ENCODE results near the gene DUSP19. TPM values are rescaled to one million over a fixed set of nuclear protein-coding genes. Genes with fewer than 3 reads are reported as not detected.

DUSP19 gene
- total and polyA plus RNA-seq, 2 donors from 2014 or later = 1.8 to 4.4 TPM

- Histone ChIP-seq H3K9me3 (ENCODE audit: control insufficient read depth in 2 of 3, insufficient read depth in 1 of 3, low read length in 3 of 3) (no peaks in the 10 kb centered on the region), H3K27ac (ENCODE audit: low read depth in 2 of 2, low read length in 2 of 2) (peak overlapping the region; percentile 84 to 90), H3K4me1 (ENCODE audit: control insufficient read depth in 2 of 3, insufficient read depth in 2 of 3, low read depth in 1 of 3, low read length in 3 of 3) (peaks cover 0 to 7% (median 0%) of the 10 kb centered on the region in 3 donors), H3K9ac (ENCODE audit: low read length in 3 of 3) (peak overlapping the region; percentile 84 to 87 (median 87)), H3K4me3 (ENCODE audit: low read length in 3 of 3) (peak overlapping the region; percentile 91 to 97 (median 97)), H3K36me3 (ENCODE audit: control insufficient read depth in 2 of 3, insufficient read depth in 3 of 3, low read length in 3 of 3) (no peaks in the 10 kb centered on the region), H3K27me3 (ENCODE audit: control insufficient read depth, insufficient read depth, low read length) (no peaks in the 10 kb centered on the region)
- DNase-seq (peak in 1 of 5 donors; percentile 14), FAIRE-seq (peak; percentile 8)
- intact Hi-C loops (cut with DNase I) = no loop called here
- no peak for TF ChIP-seq CTCF (IDR thresholded peaks at IDR 0.05; ENCODE audit: borderline replicate concordance, extremely low read depth, insufficient read depth)
These were observed 710 bp downstream of the DUSP19 start for GRCh38 chr2:183079139-183079775.

DNA sequence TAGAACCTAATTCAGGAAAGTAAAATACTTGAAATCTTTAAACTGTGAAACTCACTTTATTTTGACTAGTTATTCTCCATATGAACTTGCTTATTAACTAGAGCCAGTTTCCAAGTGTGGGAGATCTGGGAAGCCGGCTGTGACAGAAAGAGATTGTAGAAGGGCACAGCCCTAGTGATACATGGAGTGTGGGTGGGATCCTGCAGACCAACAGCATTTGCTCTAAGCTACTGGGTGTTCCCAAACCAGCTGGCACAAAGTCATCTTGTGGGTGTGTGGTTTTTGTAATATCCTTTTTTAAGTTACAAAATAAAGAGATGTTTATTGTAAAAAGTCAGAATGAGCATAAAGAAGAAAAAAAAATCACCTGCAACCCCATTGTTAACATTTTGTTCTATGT is 3.4 kb downstream of the DUSP19 start:
- FAIRE-seq (no peak), DNase-seq (peak in 1 of 5 donors; percentile 14)
- Histone ChIP-seq H3K9ac (ENCODE audit: low read length in 3 of 3) (no peak overlapping the region), H3K4me1 (ENCODE audit: control insufficient read depth in 2 of 3, insufficient read depth in 2 of 3, low read depth in 1 of 3, low read length in 3 of 3) (peaks cover 0 to 7% (median 0%) of the 10 kb centered on the region in 3 donors), H3K27me3 (ENCODE audit: control insufficient read depth, insufficient read depth, low read length) (no peaks in the 10 kb centered on the region), H3K27ac (ENCODE audit: low read depth in 2 of 2, low read length in 2 of 2) (no peak overlapping the region), H3K36me3 (ENCODE audit: control insufficient read depth in 2 of 3, insufficient read depth in 3 of 3, low read length in 3 of 3) (no peaks in the 10 kb centered on the region), H3K9me3 (ENCODE audit: control insufficient read depth in 2 of 3, insufficient read depth in 1 of 3, low read length in 3 of 3) (no peaks in the 10 kb centered on the region), H3K4me3 (ENCODE audit: low read length in 3 of 3) (no peak overlapping the region)
- intact Hi-C loops (cut with DNase I) = no loop called here
- no peak for TF ChIP-seq CTCF (IDR thresholded peaks at IDR 0.05; ENCODE audit: borderline replicate concordance, extremely low read depth, insufficient read depth)

DNA sequence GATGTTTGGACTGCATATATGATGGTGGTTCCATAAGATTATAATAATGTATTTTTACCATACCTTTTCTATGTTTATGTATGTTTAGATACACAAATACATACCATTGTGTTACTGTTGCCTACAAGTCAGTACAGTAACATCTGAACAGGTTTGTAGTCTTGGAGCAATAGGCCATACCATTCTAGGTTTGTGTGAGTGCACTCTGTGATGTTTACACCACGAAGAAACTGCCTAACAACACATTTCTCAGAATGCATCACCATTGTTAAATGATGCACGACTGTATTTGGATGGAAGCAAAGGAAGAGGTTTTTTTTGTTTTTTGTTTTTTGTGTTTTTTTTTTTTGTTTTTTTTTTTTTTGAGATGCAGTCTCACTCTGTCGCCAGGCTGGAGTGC is 9.5 kb downstream of the DUSP19 start:
- Histone ChIP-seq H3K27ac (ENCODE audit: low read depth in 2 of 2, low read length in 2 of 2) (no peak overlapping the region), H3K9ac (ENCODE audit: low read length in 3 of 3) (no peak overlapping the region), H3K27me3 (ENCODE audit: control insufficient read depth, insufficient read depth, low read length) (no peaks in the 10 kb centered on the region), H3K9me3 (ENCODE audit: control insufficient read depth in 2 of 3, insufficient read depth in 1 of 3, low read length in 3 of 3) (no peaks in the 10 kb centered on the region), H3K36me3 (ENCODE audit: control insufficient read depth in 2 of 3, insufficient read depth in 3 of 3, low read length in 3 of 3) (no peaks in the 10 kb centered on the region), H3K4me1 (ENCODE audit: control insufficient read depth in 2 of 3, insufficient read depth in 2 of 3, low read depth in 1 of 3, low read length in 3 of 3) (no peaks in the 10 kb centered on the region), H3K4me3 (ENCODE audit: low read length in 3 of 3) (no peak overlapping the region)
- FAIRE-seq (no peak), DNase-seq (no peak)
- intact Hi-C loops (cut with DNase I) = no loop called here
- TF ChIP-seq CTCF (IDR thresholded peaks at IDR 0.05; ENCODE audit: borderline replicate concordance, extremely low read depth, insufficient read depth) = no peak

Data from kidney (tissue), 14 donors.